COR-L47 (cell line): ENCODE results near the gene MEF2A.
A peak's percentile ranks its signal among the peaks of the same experiment; 100 is the strongest.
"Not testable (repeated sequence)": the region's sequence is repeated elsewhere in the genome, so short reads cannot be mapped to it uniquely, and the experiment has no call there.

Experiments used
- DNase-seq: peaks from one replicate; lab custom pipeline; 2025; lab: John Stamatoyannopoulos, UW

The MEF2A gene

DNA sequence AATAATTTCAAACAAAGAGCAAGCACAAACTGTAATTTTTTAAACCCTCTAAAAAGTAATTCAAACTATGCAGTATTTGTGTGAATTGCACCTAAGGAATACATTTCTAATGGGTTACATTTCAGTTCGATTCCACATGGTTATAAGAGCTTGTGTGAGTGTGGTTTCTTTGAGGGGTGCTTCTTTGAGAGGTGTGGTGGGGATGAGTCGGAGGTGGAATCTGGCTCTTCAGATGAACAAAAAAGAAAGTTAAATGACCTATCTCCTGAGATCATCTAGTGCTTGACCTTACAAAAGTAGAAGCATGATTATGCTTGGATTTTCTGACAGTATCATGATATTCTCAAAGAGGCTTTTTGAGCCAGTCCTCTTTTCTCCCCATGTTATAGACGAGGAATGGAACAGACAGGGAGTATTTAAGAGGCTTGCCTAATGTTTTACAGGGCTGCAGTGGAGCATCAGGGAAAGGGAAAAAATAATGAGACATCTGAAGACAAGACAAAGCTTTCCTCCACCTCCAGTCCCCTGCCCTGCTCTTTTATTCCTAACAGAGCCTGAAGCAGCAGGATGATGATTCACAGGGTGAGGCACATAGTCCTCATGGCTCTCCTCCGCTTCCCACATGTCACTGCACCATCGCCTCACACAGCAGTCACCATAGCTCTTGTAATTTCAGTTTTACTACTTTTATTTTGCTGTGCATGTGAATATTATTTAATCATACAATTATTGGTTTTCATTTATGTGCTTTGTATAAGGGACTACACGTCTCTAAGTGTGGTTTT lies 85.4 kb downstream of the MEF2A start:
- DNase-seq, result no peak

DNA sequence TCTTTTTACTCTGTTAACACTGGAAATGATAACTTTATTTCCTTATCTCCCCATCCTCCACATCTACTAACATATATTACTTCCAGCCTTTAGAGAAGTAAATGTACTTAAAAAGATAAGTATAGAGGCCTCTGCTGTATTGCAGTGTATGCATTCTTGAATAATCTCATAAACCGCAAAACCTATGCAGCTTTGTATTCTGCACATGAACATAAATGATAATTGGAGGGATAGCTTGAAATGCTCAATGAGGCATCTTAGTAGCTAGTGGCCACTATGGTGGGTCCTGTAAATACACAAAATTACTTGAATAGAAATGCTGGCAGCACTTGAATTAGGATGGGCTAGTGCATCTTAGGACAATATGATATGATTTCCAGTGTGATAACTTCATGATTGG lies 90.4 kb downstream of the MEF2A start:
- DNase-seq, result no peak

DNA sequence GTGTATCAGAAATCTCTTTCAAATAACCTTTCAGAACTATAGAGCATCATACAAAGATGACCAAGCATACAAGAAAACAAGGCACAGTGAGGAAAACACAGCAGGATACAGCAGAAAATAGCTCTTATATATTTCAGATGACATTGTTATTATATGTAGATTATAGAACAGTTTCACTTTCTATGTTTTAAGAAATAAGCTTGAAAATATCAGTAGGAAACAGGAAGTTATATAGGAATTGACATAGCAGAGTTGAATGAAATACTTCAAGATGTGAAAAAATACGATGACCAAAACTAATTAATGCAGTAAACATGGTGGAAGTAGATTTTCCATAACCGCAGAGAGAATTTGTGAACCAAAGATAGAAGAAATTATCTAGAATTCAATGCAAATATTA lies 92.2 kb downstream of the MEF2A start:
- DNase-seq, result no peak

DNA sequence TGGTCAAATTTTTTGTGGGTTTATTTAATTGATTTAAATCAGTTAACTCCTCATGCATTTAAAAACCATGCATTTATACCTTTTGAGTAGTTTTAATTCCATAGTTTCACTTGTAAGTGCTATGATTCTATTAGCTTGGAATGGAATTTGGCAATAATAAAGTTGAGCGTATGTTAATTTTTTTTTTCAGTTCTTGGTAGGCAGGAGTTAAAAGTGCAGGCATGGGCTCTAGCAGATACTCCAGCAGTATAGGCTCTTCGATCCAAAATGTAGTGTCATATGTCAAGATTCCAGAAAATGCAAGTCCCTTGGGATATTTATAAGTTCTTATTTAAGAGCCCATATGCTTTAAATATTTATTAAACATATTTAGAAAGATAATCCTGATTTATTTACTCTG lies 97.1 kb downstream of the MEF2A start:
- no peak for DNase-seq

DNA sequence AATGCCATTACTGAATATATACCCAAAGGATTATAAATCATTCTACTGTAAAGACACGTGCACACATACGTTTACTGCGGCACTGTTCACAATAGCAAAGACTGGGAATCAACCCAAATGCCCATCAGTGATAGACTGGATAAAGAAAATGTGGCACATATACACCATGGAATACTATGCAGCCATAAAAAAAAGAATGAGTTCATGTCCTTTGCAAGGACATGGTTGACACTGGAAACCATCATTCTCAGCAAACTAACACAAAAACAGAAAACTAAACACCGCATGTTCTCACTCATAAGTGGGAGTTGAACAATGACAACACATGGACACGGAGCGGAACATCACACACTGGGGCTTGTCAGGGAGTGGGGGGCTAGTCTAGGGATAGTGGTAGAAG lies 100.3 kb downstream of the MEF2A start:
- not testable (repeated sequence) for DNase-seq

DNA sequence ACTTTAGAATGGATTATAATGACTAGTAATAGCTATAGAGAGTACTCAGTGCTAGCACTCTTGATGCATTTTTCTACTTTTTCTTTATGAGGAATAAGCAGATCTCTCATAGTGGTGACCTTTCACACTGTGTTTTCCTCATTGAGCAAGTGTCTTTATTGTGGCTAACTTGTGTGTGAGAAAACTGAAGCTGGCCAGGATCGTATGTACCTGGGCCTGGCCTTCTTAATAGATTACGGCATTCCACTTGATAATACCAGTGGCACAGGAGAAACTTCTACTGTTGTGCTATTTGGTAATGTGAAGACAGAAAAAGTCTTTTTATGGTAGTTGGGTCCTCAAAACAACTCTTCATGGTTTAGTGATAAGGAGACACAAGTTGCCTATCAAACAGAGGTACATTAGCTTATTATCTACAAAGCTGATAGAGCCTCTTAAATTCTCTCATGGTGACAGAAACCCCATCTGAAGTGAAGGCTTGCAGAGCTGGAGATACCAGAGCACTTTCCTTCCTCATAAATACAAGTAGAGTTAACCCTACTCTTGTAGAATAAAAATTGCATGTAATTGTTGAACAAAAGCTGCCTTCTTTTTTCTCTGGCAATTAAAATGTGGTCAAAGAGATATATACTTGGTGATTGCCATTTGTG lies 102.9 kb downstream of the MEF2A start:
- DNase-seq, result no peak

DNA sequence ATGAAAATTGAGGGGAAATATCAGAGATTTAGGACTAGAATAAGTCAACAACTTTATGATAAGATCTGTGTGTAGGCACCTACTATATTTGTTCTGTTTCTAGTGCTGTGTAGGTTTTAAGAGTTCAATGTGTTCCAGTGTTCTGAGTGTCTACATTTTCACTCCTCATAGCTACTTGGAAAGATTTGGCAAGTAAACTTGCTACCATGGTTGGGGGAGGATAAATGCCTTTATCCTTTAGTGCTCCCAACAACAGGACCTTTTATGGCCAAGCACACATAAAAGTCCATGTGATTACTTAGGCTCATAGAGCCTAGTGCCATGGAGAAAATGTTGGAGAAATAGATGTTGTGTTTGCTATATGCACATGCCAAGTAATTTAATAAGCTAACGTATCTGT lies 103.5 kb downstream of the MEF2A start:
- no peak for DNase-seq

DNA sequence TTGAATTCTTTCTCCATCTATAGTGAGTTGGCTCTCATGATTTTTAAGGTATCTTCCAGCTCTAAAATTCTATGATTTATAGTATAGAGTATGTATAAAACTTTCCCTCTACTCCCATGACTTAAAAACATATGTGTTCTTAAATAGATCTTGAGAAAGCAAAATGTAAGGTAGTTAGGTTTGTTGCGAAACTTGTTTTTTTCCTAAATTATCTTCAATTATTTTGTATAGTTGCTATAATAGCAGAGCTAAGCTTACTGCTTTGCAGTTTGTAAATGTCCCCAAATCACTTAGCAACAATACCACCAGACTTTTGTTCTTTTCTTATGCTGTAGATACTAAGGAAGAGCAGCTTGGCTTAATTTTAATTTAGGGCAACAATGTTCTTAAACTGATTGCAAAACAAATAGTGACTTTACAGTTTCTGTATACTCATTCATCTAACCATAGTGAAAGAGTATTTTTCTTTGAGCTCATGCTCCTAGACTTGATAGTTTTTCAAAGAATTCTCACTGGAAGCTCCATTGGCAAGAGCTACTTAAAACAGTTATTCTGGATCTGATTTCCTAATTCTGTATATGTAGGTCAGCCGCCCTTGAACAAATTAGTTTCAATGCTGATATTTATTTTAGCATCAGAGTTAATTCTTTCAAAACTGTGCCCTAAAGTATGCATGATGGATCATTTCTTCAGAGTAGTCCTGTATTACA lies 106.3 kb downstream of the MEF2A start:
- DNase-seq, result no peak

DNA sequence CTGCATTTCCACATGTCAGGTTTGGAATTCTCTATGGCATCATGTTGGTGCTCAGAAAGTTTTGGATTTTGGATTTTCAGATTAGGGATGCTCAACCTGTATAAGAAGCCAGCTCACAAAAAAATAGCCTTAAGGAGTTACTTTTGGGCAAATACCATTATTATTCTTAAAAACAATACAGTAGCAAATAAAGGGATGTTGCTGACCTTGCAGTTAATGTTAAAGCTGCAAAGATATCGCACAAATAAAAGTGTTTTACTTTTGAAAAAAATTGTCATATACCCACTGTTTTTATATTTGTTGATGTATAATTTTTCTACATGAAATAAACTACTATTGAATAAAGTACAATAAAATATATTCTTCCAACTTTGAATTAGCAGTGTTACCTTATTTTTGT lies 107.3 kb downstream of the MEF2A start:
- DNase-seq, result no peak

DNA sequence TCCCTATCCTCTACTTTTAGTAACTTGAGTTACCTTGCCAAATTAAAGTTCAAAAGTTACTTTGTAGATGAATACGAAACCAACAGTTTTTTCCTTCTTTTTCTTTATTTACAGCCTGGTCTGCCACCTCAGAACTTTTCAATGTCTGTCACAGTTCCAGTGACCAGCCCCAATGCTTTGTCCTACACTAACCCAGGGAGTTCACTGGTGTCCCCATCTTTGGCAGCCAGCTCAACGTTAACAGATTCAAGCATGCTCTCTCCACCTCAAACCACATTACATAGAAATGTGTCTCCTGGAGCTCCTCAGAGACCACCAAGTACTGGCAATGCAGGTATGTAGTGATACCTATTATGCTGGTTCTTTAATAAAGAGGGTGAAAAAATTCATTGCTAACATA lies 108.5 kb downstream of the MEF2A start:
- DNase-seq, result no peak

DNA sequence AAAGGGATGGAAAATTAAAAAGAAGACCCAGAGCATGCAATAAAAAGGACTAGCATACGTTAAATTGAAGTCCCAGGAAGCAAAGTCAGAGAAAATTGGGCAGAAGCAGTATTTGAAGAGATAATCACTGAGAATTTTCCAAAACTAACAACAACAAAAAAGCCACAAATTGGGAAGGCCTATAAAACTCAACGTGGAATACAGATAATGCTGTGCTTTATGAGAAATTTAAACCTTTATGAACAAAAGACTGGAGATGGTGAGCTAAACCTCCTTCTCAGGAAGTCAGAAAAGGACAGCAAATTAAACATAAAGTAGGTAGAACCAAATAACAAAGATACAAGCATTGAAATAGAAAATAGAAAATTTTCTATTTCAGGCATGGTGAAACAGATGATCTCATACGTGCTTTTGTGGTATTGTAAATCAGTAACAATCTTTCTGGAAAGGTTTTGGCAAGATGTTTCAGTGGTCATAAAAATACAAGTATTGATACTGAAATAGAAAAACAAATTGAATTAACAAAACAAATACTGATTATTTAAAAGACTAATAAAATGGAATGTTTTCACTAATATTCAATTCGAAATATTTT lies 111.9 kb downstream of the MEF2A start:
- no peak for DNase-seq

DNA sequence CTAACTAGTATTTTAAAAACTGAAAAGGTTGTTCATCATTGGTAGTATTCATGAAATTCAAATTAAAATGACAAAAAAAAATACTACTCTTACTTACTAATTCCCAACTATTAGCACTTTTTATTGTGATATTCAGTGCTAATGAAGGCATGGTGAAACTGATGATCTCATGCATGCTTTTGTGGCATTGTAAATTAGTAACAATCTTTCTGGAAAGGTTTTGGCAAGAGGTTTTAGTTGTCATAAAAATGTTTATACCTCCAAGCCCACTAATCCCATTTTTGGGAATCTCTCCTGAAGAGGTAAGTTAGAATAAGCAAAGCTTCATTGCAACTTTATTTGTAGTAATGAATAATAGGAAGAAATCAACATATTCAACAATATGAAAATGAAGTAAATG lies 114.5 kb downstream of the MEF2A start:
- no peak for DNase-seq

DNA sequence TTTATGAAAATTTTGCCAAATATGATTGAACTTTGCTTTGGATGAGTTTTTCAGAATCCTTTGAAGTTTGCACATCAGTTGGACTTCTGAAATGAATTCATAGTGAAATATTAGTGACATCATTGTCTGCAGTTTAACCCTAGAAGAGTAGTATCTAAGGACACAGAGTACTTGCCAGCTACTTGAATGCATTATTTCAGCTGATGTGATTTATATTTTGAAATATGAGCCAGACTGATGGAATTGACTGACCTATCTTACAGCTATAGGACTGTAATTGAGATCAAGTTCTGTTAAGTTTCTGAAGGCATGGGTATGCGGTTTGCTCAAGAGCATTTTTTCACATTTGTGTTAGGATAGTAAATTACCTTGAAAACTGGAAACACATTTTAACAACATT lies 116.2 kb downstream of the MEF2A start:
- DNase-seq, result no peak

DNA sequence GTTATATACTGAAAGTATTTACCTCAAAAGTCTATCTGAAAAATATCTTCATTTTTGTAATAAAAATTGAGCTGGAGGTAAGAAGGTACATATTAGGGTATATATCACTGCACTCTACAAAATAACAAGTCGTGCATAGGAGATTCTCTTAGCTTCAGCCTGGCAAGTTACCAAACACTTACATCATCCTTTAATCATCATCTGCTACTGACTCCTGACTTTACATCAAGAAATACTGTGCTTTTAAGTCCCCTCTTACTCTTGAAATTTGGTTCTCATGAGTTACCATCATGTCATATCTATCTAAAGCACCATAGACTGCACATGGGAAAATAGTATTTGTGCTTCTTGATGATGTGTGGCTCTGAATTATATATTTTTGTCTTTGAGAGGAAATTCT lies 116.7 kb downstream of the MEF2A start:
- DNase-seq, result no peak

DNA sequence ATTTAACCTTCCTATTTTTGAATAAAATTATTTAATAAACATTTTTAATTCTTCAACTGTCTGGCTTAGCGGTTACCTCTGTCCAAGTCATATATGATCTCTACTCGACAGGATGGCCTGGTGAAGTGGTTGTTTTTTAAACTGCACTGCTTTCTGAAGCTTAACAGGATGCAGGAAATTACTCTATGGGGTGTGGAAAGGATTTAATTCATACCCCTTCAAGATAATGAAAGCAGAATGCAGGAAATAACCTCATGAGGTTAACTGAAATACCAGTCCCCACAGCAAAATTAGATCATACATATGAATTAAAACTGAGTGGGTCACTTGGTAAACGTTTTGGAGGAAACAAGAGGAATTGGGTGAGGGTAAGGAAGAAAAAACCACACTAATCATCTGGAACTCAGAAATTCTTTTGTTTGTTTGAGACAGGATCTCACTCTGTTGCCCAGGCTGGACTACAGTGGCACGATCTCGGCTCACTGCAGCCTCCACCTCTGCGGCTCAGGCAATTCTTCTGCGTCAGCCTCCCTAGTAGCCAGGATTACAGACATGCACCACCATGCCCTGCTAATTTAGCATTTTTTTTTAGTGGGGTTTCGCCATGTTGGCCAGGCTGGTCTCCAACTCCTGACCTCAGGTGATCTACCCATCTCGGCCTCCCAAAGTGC lies 117.4 kb downstream of the MEF2A start:
- DNase-seq, result no peak

DNA sequence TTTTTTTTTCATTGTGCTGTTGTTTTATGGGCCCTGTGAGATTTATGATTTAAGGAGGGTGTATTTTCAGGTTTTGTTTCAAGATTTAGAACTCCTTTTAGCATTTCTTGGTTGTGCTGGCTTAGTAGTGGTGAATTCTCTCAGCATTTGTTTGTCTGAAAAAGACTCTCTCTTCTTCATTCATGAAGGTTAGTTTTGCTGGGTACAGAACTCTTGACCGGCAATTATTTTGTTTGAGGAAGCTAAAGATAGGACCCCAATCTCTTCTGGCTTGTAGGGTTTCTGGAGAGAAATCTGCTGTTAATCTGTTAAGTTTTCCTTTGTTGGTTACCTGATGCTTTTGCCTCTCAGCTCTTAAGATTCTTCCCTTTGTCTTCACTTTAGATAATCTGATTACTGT lies 120.5 kb downstream of the MEF2A start:
- DNase-seq, result no peak

DNA sequence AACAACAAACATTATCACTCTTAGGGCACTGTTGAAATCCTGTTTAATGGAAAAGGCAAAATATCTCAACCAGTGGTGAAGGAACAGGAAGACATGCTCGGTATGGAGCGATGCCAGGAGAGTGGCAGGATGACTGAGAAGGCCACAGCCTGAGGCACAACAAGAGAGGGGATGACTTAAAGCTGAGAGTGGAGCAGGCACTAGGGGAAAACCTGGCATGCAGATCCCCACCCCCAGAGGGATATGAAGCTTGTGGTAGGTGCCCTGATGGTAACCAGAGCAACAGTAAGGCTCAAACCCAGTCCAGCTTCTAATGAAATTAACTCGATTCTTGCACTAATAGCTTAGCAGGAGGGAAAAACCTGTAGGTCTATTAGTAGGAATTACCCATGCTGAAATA lies 127.0 kb downstream of the MEF2A start:
- no peak for DNase-seq

DNA sequence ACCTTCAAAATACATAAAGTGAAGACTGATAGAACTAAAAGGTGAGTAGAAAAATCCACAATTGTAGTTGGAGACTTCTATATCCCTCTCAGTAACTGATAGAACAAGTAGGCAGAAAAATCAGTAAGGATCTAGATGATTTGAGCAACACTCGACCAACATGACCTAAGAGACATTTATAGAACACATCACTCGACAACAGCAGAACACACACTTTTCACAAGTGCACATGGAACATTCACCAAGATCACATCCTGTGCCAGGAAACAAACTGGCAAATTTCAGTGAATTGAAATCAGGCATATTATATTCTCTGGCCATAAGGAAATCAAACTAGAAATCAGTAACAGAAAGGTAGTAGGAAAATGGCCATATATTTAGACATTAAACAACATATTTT lies 130.3 kb downstream of the MEF2A start:
- no peak for DNase-seq

DNA sequence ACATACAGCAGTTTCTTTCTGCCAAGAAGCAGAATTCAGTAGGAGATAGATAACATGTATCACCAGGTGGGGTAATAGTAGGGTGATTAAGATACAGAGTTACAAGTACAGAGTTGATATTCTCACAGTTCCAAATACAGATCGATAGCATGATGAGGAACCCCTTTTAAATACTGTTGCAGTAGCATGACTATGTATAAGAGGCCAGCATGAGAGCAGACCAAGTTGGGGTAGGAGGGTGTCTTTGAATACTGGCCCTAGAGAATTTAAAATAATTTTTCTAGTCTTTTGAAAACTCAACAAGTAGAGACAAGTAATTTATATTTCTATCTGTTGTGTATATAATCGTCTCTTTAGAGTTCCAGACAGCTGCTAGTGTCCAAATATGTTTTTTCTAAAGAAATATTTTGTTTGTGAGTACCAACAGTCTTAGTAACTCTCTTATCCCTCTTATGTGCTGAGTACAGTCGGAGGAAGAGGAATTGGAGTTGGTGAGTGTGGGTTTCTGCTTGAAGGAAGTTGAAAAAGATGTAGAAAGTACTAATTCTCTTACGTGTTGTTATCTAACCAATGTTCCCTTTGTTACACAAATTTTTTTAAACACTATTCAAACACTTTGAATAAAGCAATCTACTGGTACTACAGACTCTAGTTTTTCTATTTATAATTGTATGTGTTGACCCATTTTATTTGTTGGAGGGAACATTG lies 137.3 kb downstream of the MEF2A start:
- DNase-seq, result no peak

DNA sequence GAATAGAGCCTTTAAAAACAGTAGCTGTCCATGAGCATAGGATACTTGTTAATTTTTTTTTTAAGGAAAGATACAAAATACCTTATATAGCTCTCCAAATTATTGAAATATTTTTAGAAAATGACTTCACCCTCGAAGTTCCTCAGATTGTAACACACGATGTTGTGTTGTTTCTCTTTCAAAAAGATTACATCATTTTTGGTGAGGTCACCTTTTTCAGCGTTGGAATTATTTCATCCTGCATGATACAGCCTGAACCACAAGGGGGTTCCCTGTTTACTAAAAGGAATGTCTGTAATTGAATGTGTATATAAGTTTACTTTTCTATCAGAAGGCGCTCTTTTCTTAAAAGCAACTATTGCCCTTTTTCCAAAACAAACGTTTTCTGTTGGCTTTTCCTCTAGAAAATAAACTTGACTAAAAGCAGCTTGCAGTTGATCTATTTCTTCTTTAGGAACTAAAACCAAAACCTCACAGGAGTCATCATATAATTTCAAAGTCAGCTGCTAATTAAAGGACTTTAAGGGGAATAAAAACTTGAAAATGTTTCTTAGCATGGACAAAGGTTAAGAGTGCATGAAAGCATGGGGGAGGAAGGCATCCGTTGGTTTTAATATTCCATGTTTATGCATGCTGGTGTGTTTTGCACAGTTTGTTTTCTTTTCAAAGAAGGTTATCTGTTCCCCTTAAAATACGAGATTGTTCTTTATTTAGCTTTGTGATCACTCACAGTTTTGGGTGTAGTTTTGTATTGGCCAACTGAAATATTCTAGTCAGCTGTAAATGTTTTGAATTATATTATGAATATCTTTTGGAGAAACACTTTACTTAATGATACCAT lies 138.0 kb downstream of the MEF2A start:
- peak; percentile 30 for DNase-seq

DNA sequence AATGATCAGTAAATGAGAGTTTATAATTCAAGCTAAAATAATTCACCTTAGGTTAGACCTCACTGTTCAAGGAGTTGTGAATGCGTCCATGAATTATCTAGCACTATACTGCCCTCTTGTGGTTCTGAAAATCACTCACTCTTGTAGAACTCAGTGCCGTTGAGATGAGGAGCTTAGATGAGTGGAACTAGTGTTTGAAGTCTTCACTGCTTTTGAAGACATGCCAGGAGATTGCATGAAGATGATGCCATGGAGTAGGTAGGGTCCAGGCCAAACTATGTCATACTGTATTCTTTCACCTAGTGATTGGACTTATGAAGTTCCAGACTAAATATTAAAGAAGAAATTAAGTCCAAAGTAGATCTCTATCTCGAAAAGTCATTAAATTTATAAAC lies 138.7 kb downstream of the MEF2A start:
- peak; percentile 73 for DNase-seq
